ENCODE results near the gene WNT3. TPM values are rescaled to one million over a fixed set of nuclear protein-coding genes. Genes with fewer than 3 reads are reported as not detected.

Gene WNT3
- total and polyA plus RNA-seq, 10 of the 15 experiments (the other 5 are each of a cell fraction or from before 2014, with no cell fraction given), result 0.01 to 0.03 TPM; not detected in 8

- POLR2A ChIA-PET, result interaction anchor here (0.6 kb wide), 1 partner anchor 37 kb away, joined by 5 read pairs; no protein-coding TSS in a partner anchor
- H3K27me3 ChIP-seq (replicated peaks in 1 of 2; ENCODE audit: control insufficient read depth in 2 of 2, insufficient read depth in 2 of 2, low read length in 1 of 2), result 0 out of 4 replicates have a peak, but pooled peaks cover 0 to 2% of the 10 kb centered on the region in 2 experiments
- TF ChIP-seq E2F4 (IDR thresholded peaks at IDR 0.05; ENCODE audit: low read depth, low read length), result no peak
- TF ChIP-seq CBFB (IDR thresholded peaks at IDR 0.05; ENCODE audit: low read depth), result no peak
- no peak for TF ChIP-seq FOXK2 (IDR thresholded peaks at IDR 0.05)
- peak in 2 of 3 experiments; percentile 39 to 53; a peak in 3 of 6 replicates for TF ChIP-seq CTCF (IDR thresholded peaks at IDR 0.05 in 2 of 3, conservative IDR thresholded peaks at IDR 0.05 in 1 of 3; ENCODE audit: control insufficient read depth in 2 of 3, extremely low read depth in 1 of 3, insufficient read depth in 1 of 3, low read depth in 3 of 3, low read length in 3 of 3)
- TF ChIP-seq ZNF24 (IDR thresholded peaks at IDR 0.05), result no peak
- TF ChIP-seq CBX5 (IDR thresholded peaks at IDR 0.05; ENCODE audit: low read depth), result 0 out of 2 replicates have a peak, but pooled peaks have one; percentile 62
- no peak for TF ChIP-seq GABPA (IDR thresholded peaks at IDR 0.05; ENCODE audit: low read depth)
- TF ChIP-seq CHD4 (IDR thresholded peaks at IDR 0.05), result no peak
- no peak for FAIRE-seq
- H3K4me3 ChIP-seq, result no peak overlapping the region
- H3K36me3 ChIP-seq (ENCODE audit: control insufficient read depth in 2 of 2, insufficient read depth in 2 of 2, low read length in 1 of 2), result no peaks in the 10 kb centered on the region
- no peak overlapping the region for H3K4me2 ChIP-seq (ENCODE audit: control insufficient read depth, insufficient read depth)
- no peak overlapping the region for H3K27ac ChIP-seq (ENCODE audit: control insufficient read depth, insufficient read depth)
- H4K20me1 ChIP-seq (ENCODE audit: control insufficient read depth, insufficient read depth), result no peaks in the 10 kb centered on the region
- no peak for DNase-seq (ENCODE audit: low read depth, low spot score)
- 66% methylated on average over 3 of the region's 3 CpGs for WGBS (ENCODE audit: insufficient coverage, insufficient replicate concordance, low lambda C conversion rate, missing lambda C conversion rate)
- RAD21 ChIA-PET (ENCODE audit: unreplicated experiment), result no interaction called here
- CTCF ChIA-PET, result interaction anchor here (0.9 to 1.7 kb wide), 3 partner anchors 12 to 98 kb away, joined by 3 to 5 read pairs (median 4); no protein-coding TSS in a partner anchor
- intact Hi-C loops (cut with micrococcal nuclease; ENCODE audit: unreplicated experiment) (loop anchor here (10.0 kb wide), 1 partner anchor 68 kb away; no protein-coding TSS in a partner anchor), in situ Hi-C loops (cut with MboI) (no loop called here)
- peaks cover 7% of the 10 kb centered on the region for H3K9me3 ChIP-seq (replicated peaks; ENCODE audit: control insufficient read depth, insufficient read depth, low read length)
- no TSS peak for BruUV-seq (replicated peaks)
- H3K4me1 ChIP-seq (ENCODE audit: control insufficient read depth, insufficient read depth, low read length), result no peaks in the 10 kb centered on the region
- no peak overlapping the region for H2AFZ ChIP-seq (ENCODE audit: control insufficient read depth, low read depth, low read length)
- H3K79me2 ChIP-seq (ENCODE audit: control insufficient read depth, insufficient read depth, low read length), result no peaks in the 10 kb centered on the region
- SMC1A ChIA-PET (ENCODE audit: uncharacterized antibody, unreplicated experiment), result interaction anchor here (1.0 kb wide), 1 partner anchor 98 kb away, joined by 3 read pairs; no protein-coding TSS in a partner anchor
- no peak for ATAC-seq
- no peak overlapping the region for H3K9ac ChIP-seq (ENCODE audit: control insufficient read depth, insufficient read depth, low read length)
These were observed 24.3 kb upstream of the WNT3 start for GRCh38 chr17:46842835-46843234.

All from GM12878 (cell line).